Stimulated activated naive CD8-positive, alpha-beta T cell treated with anti-CD3 and anti-CD28 coated beads, Interleukin-15, Interleukin-2, amounts not matched to agents 100 U/mL and 50 U/mL, for 24 hours (primary cell): ENCODE data around the gene SLIT3.
"Not testable (repeated sequence)": the region's sequence is repeated elsewhere in the genome, so short reads cannot be mapped to it uniquely, and the experiment has no call there.

Source experiments
- ATAC-seq: fragments of 150-1000 bp; cut with Tn5 transposase; one replicate; pipeline ENCODE4 v1.10.0; 2021
- DNase-seq: peaks from one replicate; pipeline ENCODE4 v3.0.0; 2021

Gene SLIT3

GRCh38 chr5:169219351-169219750, 81.6 kb downstream of the SLIT3 start:
- DNase-seq (no peak), ATAC-seq (no peak)

GRCh38 chr5:169218861-169219260, 82.1 kb downstream of the SLIT3 start:
- no peak for ATAC-seq
- DNase-seq, result no peak

- no peak for DNase-seq
- no peak for ATAC-seq
Measured at GRCh38 chr5:169218176-169218575, 82.8 kb downstream of the SLIT3 start.

- DNase-seq (no peak), ATAC-seq (no peak)
Measured at GRCh38 chr5:169216866-169217265, 84.1 kb downstream of the SLIT3 start.

- ATAC-seq, result no peak
- DNase-seq, result no peak
Measured at GRCh38 chr5:169213479-169213878, 87.5 kb downstream of the SLIT3 start.

- not testable (repeated sequence) for DNase-seq, ATAC-seq
Measured at GRCh38 chr5:169211761-169212160, 89.2 kb downstream of the SLIT3 start.

- DNase-seq, result no peak
- peak; percentile 23 for ATAC-seq
Measured at GRCh38 chr5:169204788-169205400, 96.0 kb downstream of the SLIT3 start.

GRCh38 chr5:169202969-169203368, 98.0 kb downstream of the SLIT3 start:
- ATAC-seq (no peak), DNase-seq (no peak)

- no peak for ATAC-seq
- no peak for DNase-seq
Measured at GRCh38 chr5:169201597-169201996, 99.3 kb downstream of the SLIT3 start.

- ATAC-seq, result no peak
Measured at GRCh38 chr5:169200125-169200778, 100.7 kb downstream of the SLIT3 start.

GRCh38 chr5:169197343-169197742, 103.6 kb downstream of the SLIT3 start:
- ATAC-seq (no peak), DNase-seq (no peak)

More at GRCh38 chr5:169200125-169200778, 100.7 kb downstream of the SLIT3 start:
- no peak for DNase-seq

- ATAC-seq, result no peak
- no peak for DNase-seq
Measured at GRCh38 chr5:169196059-169196458, 104.9 kb downstream of the SLIT3 start.

GRCh38 chr5:169195601-169196000, 105.3 kb downstream of the SLIT3 start:
- DNase-seq, result no peak
- no peak for ATAC-seq

- DNase-seq (no peak), ATAC-seq (no peak)
Measured at GRCh38 chr5:169192536-169192935, 108.4 kb downstream of the SLIT3 start.

- DNase-seq (no peak), ATAC-seq (no peak)
Measured at GRCh38 chr5:169190849-169191248, 110.1 kb downstream of the SLIT3 start.

- no peak for ATAC-seq
- no peak for DNase-seq
Measured at GRCh38 chr5:169185626-169186025, 115.3 kb downstream of the SLIT3 start.

- DNase-seq, result no peak
Measured at GRCh38 chr5:169183576-169183975, 117.4 kb downstream of the SLIT3 start.

GRCh38 chr5:169182797-169183196, 118.1 kb downstream of the SLIT3 start:
- no peak for DNase-seq
- no peak for ATAC-seq

More at GRCh38 chr5:169183576-169183975, 117.4 kb downstream of the SLIT3 start:
- no peak for ATAC-seq

- ATAC-seq (no peak), DNase-seq (no peak)
Measured at GRCh38 chr5:169181814-169182213, 119.1 kb downstream of the SLIT3 start.

- DNase-seq, result no peak
Measured at GRCh38 chr5:169178754-169179153, 122.2 kb downstream of the SLIT3 start.

GRCh38 chr5:169178274-169178673, 122.7 kb downstream of the SLIT3 start:
- no peak for ATAC-seq
- no peak for DNase-seq

More at GRCh38 chr5:169178754-169179153, 122.2 kb downstream of the SLIT3 start:
- no peak for ATAC-seq

- ATAC-seq (no peak), DNase-seq (no peak)
Measured at GRCh38 chr5:169176709-169177694, 123.9 kb downstream of the SLIT3 start.

GRCh38 chr5:169175733-169176132, 125.2 kb downstream of the SLIT3 start:
- no peak for DNase-seq
- no peak for ATAC-seq
